Measurements from ENCODE around the gene TAMALIN. TPM values are rescaled to one million over a fixed set of nuclear protein-coding genes. Genes with fewer than 3 reads are reported as not detected.

The TAMALIN gene
- total RNA-seq, 1 donor: 122 TPM

GRCh38 chr12:52015532-52016041 is 8.8 kb downstream of the TAMALIN start:
- Histone ChIP-seq H3K4me1 (ENCODE audit: insufficient read depth, low read length) (peaks cover 3% of the 10 kb centered on the region), H3K9me3 (ENCODE audit: low read depth, low read length) (no peaks in the 10 kb centered on the region), H3K27me3 (ENCODE audit: insufficient read depth, low read length) (no peaks in the 10 kb centered on the region)

DNA sequence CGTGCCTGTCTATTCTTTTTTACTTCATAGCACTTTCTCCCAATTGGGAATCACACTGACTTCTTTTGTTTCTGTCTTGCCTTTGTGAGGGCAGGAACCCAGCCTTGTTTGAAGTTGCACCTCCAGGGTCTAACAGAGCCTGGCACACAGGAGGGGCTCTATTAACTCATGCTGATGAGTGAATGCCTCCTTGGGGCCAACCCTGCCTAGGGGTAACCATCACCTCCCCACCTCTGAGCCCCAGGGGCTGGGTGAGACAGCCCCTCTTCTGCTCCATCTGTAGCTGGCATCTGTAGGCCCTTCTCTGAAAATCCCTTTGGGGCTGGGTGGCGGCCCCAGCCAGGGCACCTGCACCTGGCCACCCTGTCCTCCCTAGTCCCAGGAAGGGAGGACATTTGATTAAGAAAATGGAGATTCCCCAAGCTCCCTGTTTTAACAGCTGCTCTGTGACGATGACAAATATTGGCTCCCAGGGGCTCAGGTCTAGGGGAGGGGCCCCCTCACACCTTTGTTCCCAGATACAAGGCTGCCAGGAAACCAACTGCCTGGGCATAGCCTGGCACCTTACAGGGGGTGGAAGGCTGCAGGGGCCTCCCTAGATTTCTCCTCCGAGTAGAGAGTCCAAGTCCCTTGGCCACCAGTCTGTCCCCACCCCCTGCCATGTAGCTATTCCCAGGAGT is 11.8 kb downstream of the TAMALIN start:
- H3K4me3 ChIP-seq (ENCODE audit: low read length): no peak overlapping the region
- no peaks in the 10 kb centered on the region for H3K9me3 ChIP-seq (ENCODE audit: low read depth, low read length)
- H3K4me1 ChIP-seq (ENCODE audit: insufficient read depth, low read length): peaks cover 17% of the 10 kb centered on the region
- peaks cover 2% of the 10 kb centered on the region for H3K27me3 ChIP-seq (ENCODE audit: insufficient read depth, low read length)

More at GRCh38 chr12:52015532-52016041, 8.8 kb downstream of the TAMALIN start:
- H3K4me3 ChIP-seq (ENCODE audit: low read length): no peak overlapping the region

- H3K4me1 ChIP-seq (ENCODE audit: insufficient read depth, low read length): peaks cover 23% of the 10 kb centered on the region
- no peaks in the 10 kb centered on the region for H3K9me3 ChIP-seq (ENCODE audit: low read depth, low read length)
- no peak overlapping the region for H3K4me3 ChIP-seq (ENCODE audit: low read length)
- H3K27me3 ChIP-seq (ENCODE audit: insufficient read depth, low read length): peaks cover 2% of the 10 kb centered on the region
Observed at GRCh38 chr12:52019113-52019770, 12.5 kb downstream of the TAMALIN start.

DNA sequence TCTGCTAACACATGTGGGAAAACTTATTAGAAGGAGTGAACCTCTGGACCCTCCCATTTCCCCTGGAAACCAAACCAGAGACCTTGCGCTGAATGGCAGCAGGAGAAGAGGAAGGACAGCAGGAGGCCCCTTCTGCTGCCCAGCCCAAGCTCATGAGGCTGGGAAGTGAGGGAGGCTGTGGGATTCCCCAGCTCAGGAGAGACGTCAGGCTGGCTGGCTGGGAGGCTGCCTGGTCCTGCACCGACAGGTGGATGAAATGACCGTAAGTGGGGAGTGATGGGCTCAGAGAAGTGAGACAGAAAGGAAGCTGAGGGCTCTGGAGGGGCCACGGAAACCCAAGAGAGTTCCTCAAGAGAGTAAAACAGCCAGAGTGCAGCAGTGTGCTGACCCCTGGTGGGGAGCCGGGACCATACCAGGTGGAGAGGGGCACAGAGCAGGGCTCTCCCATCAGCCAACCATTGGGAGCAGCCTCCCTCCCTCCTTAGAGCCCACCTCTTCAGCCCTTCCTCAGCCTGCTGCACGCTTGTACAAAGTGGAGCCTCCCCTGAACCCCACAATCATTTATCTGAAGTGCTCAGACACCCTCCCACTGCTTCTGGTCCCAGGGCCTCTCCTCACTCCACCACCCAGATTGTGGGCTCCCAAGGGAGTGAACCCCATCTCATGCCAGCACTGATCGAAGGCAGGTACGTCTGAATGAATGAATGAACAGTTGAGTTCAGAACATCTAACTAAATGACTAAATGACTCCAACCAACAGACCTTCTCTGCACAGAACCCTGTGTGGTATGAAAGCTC is 14.0 kb downstream of the TAMALIN start:
- Histone ChIP-seq H3K27me3 (ENCODE audit: insufficient read depth, low read length) (peaks cover 2% of the 10 kb centered on the region), H3K4me3 (ENCODE audit: low read length) (no peak overlapping the region), H3K4me1 (ENCODE audit: insufficient read depth, low read length) (peaks cover 38% of the 10 kb centered on the region), H3K9me3 (ENCODE audit: low read depth, low read length) (no peaks in the 10 kb centered on the region)

GRCh38 chr12:52022841-52023181 is 16.1 kb downstream of the TAMALIN start:
- peaks cover 44% of the 10 kb centered on the region for H3K4me1 ChIP-seq (ENCODE audit: insufficient read depth, low read length)
- H3K27me3 ChIP-seq (ENCODE audit: insufficient read depth, low read length): peaks cover 2% of the 10 kb centered on the region
- no peaks in the 10 kb centered on the region for H3K9me3 ChIP-seq (ENCODE audit: low read depth, low read length)
- peak overlapping the region; percentile 39 for H3K4me3 ChIP-seq (ENCODE audit: low read length)

DNA sequence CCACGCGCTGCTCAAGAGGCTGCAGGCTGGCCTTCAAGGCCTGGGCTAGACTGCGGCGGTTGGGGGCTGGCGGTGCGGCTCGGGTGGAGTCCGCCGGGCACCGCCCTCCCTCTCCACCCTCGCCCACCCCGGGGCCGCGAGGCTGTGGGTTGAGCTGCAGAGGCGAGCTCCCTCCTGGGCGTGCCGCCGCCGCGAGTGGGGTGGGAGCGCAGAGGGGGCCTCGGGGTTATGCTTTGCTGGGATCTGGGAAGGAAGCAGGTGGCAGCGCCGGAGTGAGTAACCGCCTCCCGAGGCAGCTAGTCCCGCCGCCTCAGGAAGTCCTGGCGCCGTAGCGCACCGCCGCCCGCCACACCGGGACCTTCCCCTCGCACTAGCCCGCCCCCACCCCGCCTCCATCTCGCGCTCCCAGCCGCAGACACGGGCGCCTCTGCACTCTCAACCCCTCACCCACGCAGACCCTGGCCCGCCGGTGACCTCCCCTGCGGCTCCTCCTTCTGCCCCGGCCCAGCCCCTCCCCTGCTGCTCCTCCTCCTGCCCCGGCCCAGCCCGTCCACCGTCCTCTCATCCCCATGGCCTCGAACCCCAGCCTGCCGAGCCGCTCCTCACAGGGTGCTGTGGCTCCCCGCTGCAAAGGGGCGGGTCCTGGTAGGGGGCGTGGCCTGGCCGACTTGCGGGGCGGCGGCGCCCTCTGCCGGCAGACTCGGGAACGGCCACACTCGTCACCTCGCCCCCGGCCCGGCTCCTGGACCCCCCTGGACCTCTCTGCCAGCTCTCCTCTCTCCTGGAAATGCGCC is 16.6 kb downstream of the TAMALIN start:
- H3K4me3 ChIP-seq (ENCODE audit: low read length): peak overlapping the region; percentile 39
- H3K27me3 ChIP-seq (ENCODE audit: insufficient read depth, low read length): peaks cover 2% of the 10 kb centered on the region
- no peaks in the 10 kb centered on the region for H3K9me3 ChIP-seq (ENCODE audit: low read depth, low read length)
- H3K4me1 ChIP-seq (ENCODE audit: insufficient read depth, low read length): peaks cover 44% of the 10 kb centered on the region

DNA sequence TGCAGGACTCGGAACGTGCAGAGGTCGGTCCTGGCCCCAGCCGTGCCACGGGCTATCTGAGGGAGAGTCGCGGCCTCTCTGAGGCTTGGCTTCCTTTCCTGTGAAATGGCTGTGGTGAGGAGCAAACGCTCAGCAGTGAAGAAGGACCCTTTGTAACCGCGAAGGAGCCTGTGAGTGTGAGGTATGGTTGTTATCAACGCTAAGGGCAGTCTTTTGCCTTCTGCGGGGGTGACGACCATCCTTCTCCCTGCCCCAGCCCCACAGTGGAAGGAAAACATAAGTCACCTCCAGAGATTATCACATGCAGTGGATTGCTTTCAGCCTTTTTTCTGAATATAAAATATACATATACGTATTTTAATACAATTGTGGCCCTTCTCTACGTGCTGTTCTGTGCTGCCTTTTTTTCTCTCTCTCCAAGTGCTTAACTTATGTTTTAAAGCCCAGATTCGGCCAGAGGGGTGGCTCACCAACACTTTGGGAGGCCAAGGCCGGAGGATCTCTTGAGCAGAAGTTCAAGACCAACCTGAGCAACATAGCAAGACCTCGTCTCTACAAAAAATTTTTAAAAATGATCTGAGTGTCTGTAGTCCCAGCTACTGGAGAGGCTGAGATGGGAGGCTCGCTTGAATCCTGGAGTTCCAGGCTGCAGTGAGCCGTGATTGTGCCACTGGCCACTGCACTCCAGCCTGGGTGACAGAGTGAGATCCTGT is 17.4 kb downstream of the TAMALIN start:
- Histone ChIP-seq H3K4me3 (ENCODE audit: low read length) (peak overlapping the region; percentile 39), H3K9me3 (ENCODE audit: low read depth, low read length) (no peaks in the 10 kb centered on the region), H3K4me1 (ENCODE audit: insufficient read depth, low read length) (peaks cover 44% of the 10 kb centered on the region), H3K27me3 (ENCODE audit: insufficient read depth, low read length) (peaks cover 2% of the 10 kb centered on the region)

DNA sequence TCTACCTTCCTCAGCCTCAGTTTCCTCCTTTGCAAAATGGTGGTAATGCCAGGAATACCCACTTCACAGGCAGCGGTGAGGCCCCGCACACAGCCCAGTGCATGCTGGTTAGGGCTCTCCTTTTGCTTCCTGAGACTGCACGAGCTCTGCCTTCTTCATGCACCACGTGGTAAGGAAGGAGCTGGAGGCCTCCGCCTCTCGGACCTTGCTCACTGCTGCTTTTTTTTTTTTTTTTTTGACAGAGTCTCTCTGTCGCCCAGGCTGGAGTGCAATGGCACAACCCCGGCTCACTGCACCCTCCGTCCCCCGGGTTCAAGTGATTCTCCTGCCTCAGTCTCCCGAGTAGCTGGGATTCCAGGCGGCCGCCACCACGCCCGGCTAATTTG is 18.1 kb downstream of the TAMALIN start:
- Histone ChIP-seq H3K9me3 (ENCODE audit: low read depth, low read length) (no peaks in the 10 kb centered on the region), H3K4me1 (ENCODE audit: insufficient read depth, low read length) (peaks cover 44% of the 10 kb centered on the region), H3K27me3 (ENCODE audit: insufficient read depth, low read length) (peaks cover 2% of the 10 kb centered on the region), H3K4me3 (ENCODE audit: low read length) (peak overlapping the region; percentile 27)

DNA sequence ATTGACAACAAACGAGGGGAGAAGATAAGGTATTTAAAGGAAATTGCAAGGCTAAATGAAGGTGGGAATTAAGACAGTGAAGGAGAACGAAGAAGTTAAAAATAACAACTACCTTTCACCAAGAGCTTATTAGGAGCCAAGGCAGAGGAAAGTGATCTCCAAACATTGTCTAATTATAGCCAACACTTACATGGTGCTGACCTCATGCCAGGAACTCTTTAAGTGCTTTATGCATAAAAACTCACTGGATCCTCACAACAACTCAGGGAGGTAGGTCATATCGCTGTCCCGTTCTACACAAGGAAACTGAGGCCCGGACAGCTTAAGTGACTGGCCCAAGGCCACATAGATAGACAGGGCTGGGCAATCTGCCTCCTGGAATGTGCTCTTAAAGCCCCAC is 19.5 kb downstream of the TAMALIN start:
- peaks cover 2% of the 10 kb centered on the region for H3K27me3 ChIP-seq (ENCODE audit: insufficient read depth, low read length)
- H3K4me1 ChIP-seq (ENCODE audit: insufficient read depth, low read length): peaks cover 34% of the 10 kb centered on the region
- no peaks in the 10 kb centered on the region for H3K9me3 ChIP-seq (ENCODE audit: low read depth, low read length)
- H3K4me3 ChIP-seq (ENCODE audit: low read length): no peak overlapping the region

DNA sequence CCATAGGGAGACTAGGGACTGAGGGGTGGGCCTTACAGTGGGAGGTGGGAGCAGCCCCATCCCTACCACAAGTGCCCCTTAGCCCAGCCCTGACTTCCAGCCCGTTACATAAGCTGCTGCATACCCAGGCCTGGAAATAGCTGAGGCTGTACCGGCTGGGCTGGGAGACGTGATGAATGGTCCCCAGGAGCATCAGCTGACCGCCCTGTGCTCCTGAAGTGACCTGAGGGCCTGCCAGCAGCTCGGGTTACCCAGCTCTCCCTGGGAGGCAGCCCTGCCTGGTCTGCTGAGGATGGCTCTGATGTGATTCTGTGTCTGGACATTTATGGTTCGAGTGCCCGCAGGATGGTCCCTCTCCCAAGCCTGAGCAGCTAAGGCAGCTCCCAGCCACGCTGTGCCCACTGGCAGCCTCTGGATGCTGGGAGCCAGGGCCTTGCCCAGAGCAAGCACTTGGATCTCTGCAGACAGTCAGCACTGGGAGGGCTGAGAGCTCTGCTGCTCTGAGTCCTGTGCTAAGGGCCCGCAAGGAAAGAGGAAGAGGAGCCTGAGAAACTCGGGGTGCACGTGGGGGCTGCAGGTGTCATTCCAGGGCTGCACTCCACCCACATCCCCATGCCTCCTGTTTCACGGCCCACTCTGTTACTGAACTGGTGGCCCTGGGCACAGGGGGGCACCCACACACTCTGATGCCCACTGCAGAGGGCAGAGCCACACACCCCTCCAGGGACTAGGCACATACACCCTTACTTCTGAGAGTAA is 20.5 kb downstream of the TAMALIN start:
- Histone ChIP-seq H3K9me3 (ENCODE audit: low read depth, low read length) (no peaks in the 10 kb centered on the region), H3K4me3 (ENCODE audit: low read length) (no peak overlapping the region), H3K4me1 (ENCODE audit: insufficient read depth, low read length) (peaks cover 35% of the 10 kb centered on the region), H3K27me3 (ENCODE audit: insufficient read depth, low read length) (peaks cover 2% of the 10 kb centered on the region)

DNA sequence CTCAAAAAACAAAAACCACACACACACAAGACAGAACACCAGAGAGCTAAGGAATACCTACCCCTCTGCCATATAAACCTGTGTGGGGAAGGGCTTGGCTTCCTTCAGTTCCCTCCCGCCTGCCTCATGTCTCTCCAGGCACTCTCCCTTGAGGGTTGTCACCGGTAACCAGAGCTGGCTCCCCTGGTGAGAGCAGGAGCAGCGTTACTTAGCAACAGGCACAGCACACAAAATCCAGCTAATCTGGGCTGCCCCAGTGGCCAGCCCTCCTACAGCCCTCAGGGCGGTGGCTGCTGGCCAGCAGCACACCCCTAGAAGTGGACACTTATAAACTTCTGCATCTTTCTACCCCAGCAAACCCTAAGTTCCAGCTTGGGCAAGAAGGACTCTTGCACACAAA is 22.9 kb downstream of the TAMALIN start:
- peaks cover 35% of the 10 kb centered on the region for H3K4me1 ChIP-seq (ENCODE audit: insufficient read depth, low read length)
- peaks cover 2% of the 10 kb centered on the region for H3K27me3 ChIP-seq (ENCODE audit: insufficient read depth, low read length)
- no peak overlapping the region for H3K4me3 ChIP-seq (ENCODE audit: low read length)
- no peaks in the 10 kb centered on the region for H3K9me3 ChIP-seq (ENCODE audit: low read depth, low read length)

DNA sequence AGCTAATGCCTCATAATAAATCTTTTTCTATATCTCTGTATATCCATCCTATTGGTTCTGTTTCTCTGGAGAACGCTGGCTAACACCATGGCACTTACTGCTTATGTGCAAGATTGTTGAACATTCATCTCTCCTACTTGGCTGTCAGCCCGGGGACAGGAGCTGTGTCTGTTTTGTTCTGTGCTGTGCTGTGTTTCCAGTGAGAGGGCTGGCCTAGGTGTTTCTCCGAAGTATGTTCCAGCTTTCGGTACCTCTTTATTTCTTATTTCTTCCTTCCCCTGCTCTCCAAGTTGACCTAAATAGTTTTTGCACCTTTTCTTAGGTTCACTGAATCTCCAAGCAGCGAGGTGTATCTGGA is 25.7 kb downstream of the TAMALIN start:
- peaks cover 32% of the 10 kb centered on the region for H3K4me1 ChIP-seq (ENCODE audit: insufficient read depth, low read length)
- peaks cover 20% of the 10 kb centered on the region for H3K27me3 ChIP-seq (ENCODE audit: insufficient read depth, low read length)
- H3K9me3 ChIP-seq (ENCODE audit: low read depth, low read length): no peaks in the 10 kb centered on the region
- H3K4me3 ChIP-seq (ENCODE audit: low read length): no peak overlapping the region

DNA sequence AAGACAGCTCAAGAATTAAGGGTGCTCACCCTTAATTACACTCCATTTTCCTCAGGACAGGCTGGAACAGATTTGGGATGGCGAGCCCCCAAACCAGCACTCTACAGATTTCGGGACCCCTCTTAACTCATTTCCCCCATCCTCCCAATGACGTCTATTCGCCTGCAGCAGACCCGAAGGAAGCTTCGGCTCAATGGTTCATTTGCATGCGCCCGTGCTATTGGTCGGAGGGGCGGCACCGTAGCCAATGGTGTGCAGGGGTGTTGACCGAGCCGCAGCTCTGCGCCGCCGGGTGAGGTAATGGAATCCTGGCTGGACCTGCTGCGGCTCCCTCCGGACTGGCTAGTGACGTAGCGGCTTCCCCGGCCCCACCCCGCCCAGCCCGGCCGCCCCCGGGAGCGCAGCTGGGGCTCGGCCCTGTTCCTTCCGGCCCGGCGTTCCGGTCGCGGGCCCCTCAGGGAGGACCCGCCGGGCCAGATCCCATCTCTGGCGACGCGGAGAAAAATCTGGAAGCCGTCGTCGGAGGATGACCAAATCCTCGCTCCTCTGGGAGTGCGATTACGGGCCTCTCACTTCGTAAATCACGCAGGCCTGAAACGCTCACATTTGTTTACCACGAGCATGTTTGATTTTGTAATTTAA is 26.2 kb downstream of the TAMALIN start:
- Histone ChIP-seq H3K27me3 (ENCODE audit: insufficient read depth, low read length) (peaks cover 23% of the 10 kb centered on the region), H3K4me3 (ENCODE audit: low read length) (peak overlapping the region; percentile 38), H3K4me1 (ENCODE audit: insufficient read depth, low read length) (peaks cover 35% of the 10 kb centered on the region), H3K9me3 (ENCODE audit: low read depth, low read length) (no peaks in the 10 kb centered on the region)

Measured in mononuclear cell (primary cell).